ENCODE measurements around the gene KNDC1. TPM values are rescaled to one million over a fixed set of nuclear protein-coding genes. Genes with fewer than 3 reads are reported as not detected.

Gene KNDC1
- polyA plus RNA-seq, 1 donor (not counting 4 experiments of a cell fraction or from before 2014, with no cell fraction given), result 0.20 TPM

DNA sequence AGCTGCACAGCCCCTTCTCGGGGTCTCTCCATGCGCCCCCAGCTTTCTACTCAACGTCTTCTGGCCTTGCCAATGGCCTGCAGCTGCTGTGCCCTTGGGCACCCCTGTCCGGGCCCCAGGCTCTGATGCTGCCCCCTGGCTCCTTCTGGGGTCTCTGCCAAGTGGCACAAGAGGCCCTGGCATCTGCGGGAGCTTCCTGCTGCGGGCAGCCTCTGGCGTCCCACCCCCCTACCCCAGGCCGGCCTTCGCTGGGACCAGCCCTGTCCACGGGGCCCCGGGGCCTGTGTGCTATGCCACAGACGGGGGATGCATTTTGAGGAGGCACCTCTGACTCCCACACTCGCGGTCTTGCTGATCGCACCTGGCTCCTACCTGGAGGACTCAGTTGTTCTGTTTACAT is 80.0 kb downstream of the KNDC1 start:
- no peak for FAIRE-seq
- Histone ChIP-seq H3K4me3 (ENCODE audit: control insufficient read depth in 2 of 3, extremely low read depth in 1 of 3, insufficient read depth in 2 of 3, low read depth in 1 of 3, low read length in 3 of 3) (no peak overlapping the region), H3K27ac (ENCODE audit: control insufficient read depth, insufficient read depth, low read length) (no peak overlapping the region), H3K4me2 (ENCODE audit: control insufficient read depth, extremely low read depth, insufficient read depth, low read depth, low read length) (no peak overlapping the region), H3K9me3 (ENCODE audit: control insufficient read depth, low read depth, low read length) (no peaks in the 10 kb centered on the region), H3K79me2 (ENCODE audit: control insufficient read depth, insufficient read depth, low read length) (no peaks in the 10 kb centered on the region), H3K4me1 (ENCODE audit: control insufficient read depth, extremely low read depth, insufficient read depth, low read length) (peaks cover 12% of the 10 kb centered on the region), H3K9me1 (ENCODE audit: control insufficient read depth, extremely low read depth, insufficient read depth, low read length) (no peaks in the 10 kb centered on the region), H3K9ac (ENCODE audit: control insufficient read depth, extremely low read depth, insufficient read depth, low read length) (no peak overlapping the region), H4K20me1 (ENCODE audit: control insufficient read depth, extremely low read depth, insufficient read depth, low read length) (no peaks in the 10 kb centered on the region), H3K36me3 (ENCODE audit: control insufficient read depth in 2 of 2, extremely low read depth in 1 of 2, insufficient read depth in 2 of 2, low read length in 2 of 2) (no peaks in the 10 kb centered on the region), H3K27me3 (ENCODE audit: control insufficient read depth, extremely low read depth, insufficient read depth, low read length) (peaks cover 89% of the 10 kb centered on the region), H2AFZ (ENCODE audit: control insufficient read depth, low read length) (no peak overlapping the region)
- no peak for DNase-seq (ENCODE audit: low read depth, low spot score)
- TF ChIP-seq EZH2 (IDR thresholded peaks at IDR 0.05; ENCODE audit: low read length), result no peak
- TF ChIP-seq, protein P1, sequence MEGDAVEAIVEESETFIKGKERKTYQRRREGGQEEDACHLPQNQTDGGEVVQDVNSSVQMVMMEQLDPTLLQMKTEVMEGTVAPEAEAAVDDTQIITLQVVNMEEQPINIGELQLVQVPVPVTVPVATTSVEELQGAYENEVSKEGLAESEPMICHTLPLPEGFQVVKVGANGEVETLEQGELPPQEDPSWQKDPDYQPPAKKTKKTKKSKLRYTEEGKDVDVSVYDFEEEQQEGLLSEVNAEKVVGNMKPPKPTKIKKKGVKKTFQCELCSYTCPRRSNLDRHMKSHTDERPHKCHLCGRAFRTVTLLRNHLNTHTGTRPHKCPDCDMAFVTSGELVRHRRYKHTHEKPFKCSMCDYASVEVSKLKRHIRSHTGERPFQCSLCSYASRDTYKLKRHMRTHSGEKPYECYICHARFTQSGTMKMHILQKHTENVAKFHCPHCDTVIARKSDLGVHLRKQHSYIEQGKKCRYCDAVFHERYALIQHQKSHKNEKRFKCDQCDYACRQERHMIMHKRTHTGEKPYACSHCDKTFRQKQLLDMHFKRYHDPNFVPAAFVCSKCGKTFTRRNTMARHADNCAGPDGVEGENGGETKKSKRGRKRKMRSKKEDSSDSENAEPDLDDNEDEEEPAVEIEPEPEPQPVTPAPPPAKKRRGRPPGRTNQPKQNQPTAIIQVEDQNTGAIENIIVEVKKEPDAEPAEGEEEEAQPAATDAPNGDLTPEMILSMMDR (optimal IDR thresholded peaks at IDR 0.05 in 1 of 3, IDR thresholded peaks at IDR 0.05 in 1 of 3, conservative IDR thresholded peaks at IDR 0.05 in 1 of 3; ENCODE audit: extremely low read depth in 1 of 3, insufficient read depth in 2 of 3, low read length in 3 of 3), result no peak
- dilution Hi-C loops (cut with MboI; ENCODE audit: extremely low pct_ligation_motif_present, low sequenced_read_pairs), result no loop called here

DNA sequence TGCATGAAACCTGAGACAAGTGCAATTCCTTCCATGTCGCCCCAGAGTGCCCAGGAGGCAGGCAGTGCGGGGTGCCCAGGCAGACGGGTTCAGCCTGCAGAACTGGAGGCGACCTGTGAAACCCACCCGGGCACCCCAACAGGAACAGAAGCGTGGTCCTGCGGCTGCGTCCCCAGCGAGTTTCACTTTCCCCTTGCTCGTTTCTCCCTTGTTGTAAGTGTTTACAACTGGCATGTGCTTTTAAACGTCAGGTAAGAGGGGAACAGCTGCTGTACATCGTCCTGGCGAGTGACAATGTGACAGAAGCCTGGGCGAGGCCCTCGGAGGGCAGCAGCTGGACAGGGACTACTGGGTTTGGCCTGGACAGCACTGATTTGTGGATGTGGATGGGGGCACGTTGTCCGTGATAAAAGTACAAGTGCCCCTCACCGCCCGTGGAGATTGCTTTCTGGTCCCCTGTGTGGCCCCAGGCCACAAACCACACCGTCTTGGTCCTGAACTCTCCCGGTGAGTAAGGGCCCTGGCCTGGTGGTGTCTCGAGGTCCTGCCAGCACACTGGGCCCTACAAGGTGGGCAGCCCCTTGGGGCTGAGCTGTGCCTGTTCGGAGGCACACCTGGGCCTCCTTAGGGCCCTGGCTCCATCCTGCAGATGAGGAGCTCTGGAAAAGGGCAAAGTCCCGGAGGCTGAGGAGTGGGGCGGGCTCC is 81.6 kb downstream of the KNDC1 start:
- Histone ChIP-seq H4K20me1 (ENCODE audit: control insufficient read depth, extremely low read depth, insufficient read depth, low read length) (no peaks in the 10 kb centered on the region), H3K4me2 (ENCODE audit: control insufficient read depth, extremely low read depth, insufficient read depth, low read depth, low read length) (peak overlapping the region; percentile 73), H3K27ac (ENCODE audit: control insufficient read depth, insufficient read depth, low read length) (no peak overlapping the region), H3K36me3 (ENCODE audit: control insufficient read depth in 2 of 2, extremely low read depth in 1 of 2, insufficient read depth in 2 of 2, low read length in 2 of 2) (no peaks in the 10 kb centered on the region), H3K79me2 (ENCODE audit: control insufficient read depth, insufficient read depth, low read length) (no peaks in the 10 kb centered on the region), H3K4me1 (ENCODE audit: control insufficient read depth, extremely low read depth, insufficient read depth, low read length) (peaks cover 12% of the 10 kb centered on the region), H3K4me3 (ENCODE audit: control insufficient read depth in 2 of 3, extremely low read depth in 1 of 3, insufficient read depth in 2 of 3, low read depth in 1 of 3, low read length in 3 of 3) (no peak overlapping the region), H3K9ac (ENCODE audit: control insufficient read depth, extremely low read depth, insufficient read depth, low read length) (peak overlapping the region; percentile 28), H2AFZ (ENCODE audit: control insufficient read depth, low read length) (no peak overlapping the region), H3K9me1 (ENCODE audit: control insufficient read depth, extremely low read depth, insufficient read depth, low read length) (no peaks in the 10 kb centered on the region), H3K9me3 (ENCODE audit: control insufficient read depth, low read depth, low read length) (no peaks in the 10 kb centered on the region), H3K27me3 (ENCODE audit: control insufficient read depth, extremely low read depth, insufficient read depth, low read length) (peaks cover 76% of the 10 kb centered on the region)
- dilution Hi-C loops (cut with MboI; ENCODE audit: extremely low pct_ligation_motif_present, low sequenced_read_pairs), result no loop called here
- DNase-seq (ENCODE audit: low read depth, low spot score), result no peak
- TF ChIP-seq EZH2 (IDR thresholded peaks at IDR 0.05; ENCODE audit: low read length), result no peak
- TF ChIP-seq, protein P1 (optimal IDR thresholded peaks at IDR 0.05 in 1 of 3, IDR thresholded peaks at IDR 0.05 in 1 of 3, conservative IDR thresholded peaks at IDR 0.05 in 1 of 3; ENCODE audit: extremely low read depth in 1 of 3, insufficient read depth in 2 of 3, low read length in 3 of 3), result no peak
- FAIRE-seq, result no peak
